ENCODE results near the gene KRTAP6-3. TPM values are rescaled to one million over a fixed set of nuclear protein-coding genes. Genes with fewer than 3 reads are reported as not detected.

The KRTAP6-3 gene
- total and polyA plus RNA-seq, 2 donors (not counting 1 experiment from before 2014, with no cell fraction given): not detected

DNA sequence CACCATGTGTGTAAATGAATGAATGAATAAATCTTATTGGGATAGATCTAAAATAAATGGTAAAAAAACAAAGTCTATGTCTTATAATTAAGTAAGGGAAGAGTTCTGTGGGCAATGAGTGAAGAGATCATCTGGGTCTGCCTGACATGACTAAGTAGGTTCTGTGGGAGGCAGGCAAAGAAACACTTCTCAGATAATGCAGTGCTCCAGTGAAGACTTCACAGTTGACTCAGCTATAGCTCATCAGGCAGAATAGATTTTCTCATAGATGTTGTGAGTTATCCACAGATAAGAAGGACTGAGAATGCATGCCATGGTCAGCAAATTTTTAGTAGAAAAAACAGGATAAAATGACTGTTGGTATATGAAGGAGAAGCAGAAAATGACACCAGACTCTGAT is 14.5 kb upstream of the KRTAP6-3 start:
- no peak overlapping the region for H3K4me3 ChIP-seq (ENCODE audit: control extremely low read depth in 1 of 5, extremely low read depth in 1 of 5, insufficient read depth in 1 of 5, low read depth in 2 of 5, low read length in 4 of 5)
- Mint-ChIP-seq H3K27me3 (no peaks in the 10 kb centered on the region), H3K9me3 (ENCODE audit: insufficient read depth) (peaks cover 5% of the 10 kb centered on the region), H3K4me1 (no peaks in the 10 kb centered on the region), H3K4me3 (no peak overlapping the region), H3K27ac (no peak overlapping the region)
- POLR2A ChIA-PET: no interaction called here
- DNase-seq: no peak
- H3K27ac ChIP-seq (ENCODE audit: low read length in 2 of 2): no peak overlapping the region
- no peaks in the 10 kb centered on the region for H3K36me3 ChIP-seq (replicated peaks in 1 of 2; ENCODE audit: control extremely low read depth in 1 of 2, control insufficient read depth in 1 of 2, extremely low read depth in 1 of 2, insufficient read depth in 2 of 2, low read length in 1 of 2)
- H3K4me1 ChIP-seq (ENCODE audit: control insufficient read depth in 2 of 2, insufficient read depth in 2 of 2, low read length in 2 of 2): no peaks in the 10 kb centered on the region
- H2AFZ ChIP-seq (ENCODE audit: insufficient read depth, low read depth, low read length, poor library complexity, severe bottlenecking): no peak overlapping the region
- H3K9ac ChIP-seq (ENCODE audit: low read length): no peak overlapping the region
- H3K4me2 ChIP-seq (replicated peaks; ENCODE audit: low read depth, low read length, poor library complexity, severe bottlenecking): no peak overlapping the region
- H3K79me2 ChIP-seq (ENCODE audit: control insufficient read depth, insufficient read depth, low read length): no peaks in the 10 kb centered on the region
- TF ChIP-seq, protein P1, sequence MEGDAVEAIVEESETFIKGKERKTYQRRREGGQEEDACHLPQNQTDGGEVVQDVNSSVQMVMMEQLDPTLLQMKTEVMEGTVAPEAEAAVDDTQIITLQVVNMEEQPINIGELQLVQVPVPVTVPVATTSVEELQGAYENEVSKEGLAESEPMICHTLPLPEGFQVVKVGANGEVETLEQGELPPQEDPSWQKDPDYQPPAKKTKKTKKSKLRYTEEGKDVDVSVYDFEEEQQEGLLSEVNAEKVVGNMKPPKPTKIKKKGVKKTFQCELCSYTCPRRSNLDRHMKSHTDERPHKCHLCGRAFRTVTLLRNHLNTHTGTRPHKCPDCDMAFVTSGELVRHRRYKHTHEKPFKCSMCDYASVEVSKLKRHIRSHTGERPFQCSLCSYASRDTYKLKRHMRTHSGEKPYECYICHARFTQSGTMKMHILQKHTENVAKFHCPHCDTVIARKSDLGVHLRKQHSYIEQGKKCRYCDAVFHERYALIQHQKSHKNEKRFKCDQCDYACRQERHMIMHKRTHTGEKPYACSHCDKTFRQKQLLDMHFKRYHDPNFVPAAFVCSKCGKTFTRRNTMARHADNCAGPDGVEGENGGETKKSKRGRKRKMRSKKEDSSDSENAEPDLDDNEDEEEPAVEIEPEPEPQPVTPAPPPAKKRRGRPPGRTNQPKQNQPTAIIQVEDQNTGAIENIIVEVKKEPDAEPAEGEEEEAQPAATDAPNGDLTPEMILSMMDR (IDR thresholded peaks at IDR 0.05): no peak
- TF ChIP-seq EZH2 (IDR thresholded peaks at IDR 0.05; ENCODE audit: borderline replicate concordance, insufficient read depth, low read depth, low read length, poor library complexity, severe bottlenecking): no peak
- no peak for ATAC-seq (ENCODE audit: low read depth)
- intact Hi-C loops (cut with micrococcal nuclease): no loop called here
- no peaks in the 10 kb centered on the region for H3K27me3 ChIP-seq (replicated peaks in 1 of 4; ENCODE audit: control extremely low read depth in 1 of 4, control insufficient read depth in 3 of 4, insufficient read depth in 4 of 4, low read length in 3 of 4)
- H4K20me1 ChIP-seq (ENCODE audit: control insufficient read depth, insufficient read depth, low read length, poor library complexity, severe bottlenecking): no peaks in the 10 kb centered on the region
- no peaks in the 10 kb centered on the region for H3K9me3 ChIP-seq (ENCODE audit: control extremely low read depth in 1 of 3, control insufficient read depth in 2 of 3, insufficient read depth in 1 of 3, low read length in 2 of 3)
- CTCF ChIA-PET: interaction anchor here (0.6 kb wide), 1 partner anchor 508 kb away, joined by 3 read pairs; no protein-coding TSS in a partner anchor

DNA sequence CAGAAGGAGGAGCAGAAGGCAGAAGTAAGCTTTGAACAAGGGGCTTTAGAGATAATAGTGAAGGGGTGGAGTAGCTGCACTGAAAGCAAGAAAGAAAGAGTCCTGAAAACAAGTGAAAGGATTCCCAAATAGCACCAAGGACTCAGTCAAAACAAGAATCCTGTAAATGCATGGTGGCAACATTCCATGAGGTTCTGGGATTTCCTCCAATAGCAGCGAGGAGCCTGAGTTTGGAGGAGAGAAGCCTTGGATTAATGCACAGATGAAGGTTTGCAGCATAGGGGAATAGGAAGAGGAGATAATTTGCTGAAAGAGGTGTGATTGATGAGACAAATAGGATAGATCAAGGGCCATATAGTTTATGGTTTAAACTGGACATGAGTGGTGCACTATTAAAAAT is 12.9 kb upstream of the KRTAP6-3 start:
- H3K36me3 ChIP-seq (replicated peaks in 1 of 2; ENCODE audit: control extremely low read depth in 1 of 2, control insufficient read depth in 1 of 2, extremely low read depth in 1 of 2, insufficient read depth in 2 of 2, low read length in 1 of 2): no peaks in the 10 kb centered on the region
- WGBS (ENCODE audit: insufficient coverage): 75% methylated on average over 1 of the region's 1 CpG
- peaks cover 3% of the 10 kb centered on the region for H3K9me3 Mint-ChIP-seq (ENCODE audit: insufficient read depth)
- no peaks in the 10 kb centered on the region for H3K27me3 Mint-ChIP-seq
- no peak overlapping the region for H3K4me2 ChIP-seq (replicated peaks; ENCODE audit: low read depth, low read length, poor library complexity, severe bottlenecking)
- no peaks in the 10 kb centered on the region for H3K27me3 ChIP-seq (replicated peaks in 1 of 4; ENCODE audit: control extremely low read depth in 1 of 4, control insufficient read depth in 3 of 4, insufficient read depth in 4 of 4, low read length in 3 of 4)
- H3K9me3 ChIP-seq (ENCODE audit: control extremely low read depth in 1 of 3, control insufficient read depth in 2 of 3, insufficient read depth in 1 of 3, low read length in 2 of 3): no peaks in the 10 kb centered on the region
- no peaks in the 10 kb centered on the region for H3K4me1 ChIP-seq (ENCODE audit: control insufficient read depth in 2 of 2, insufficient read depth in 2 of 2, low read length in 2 of 2)
- H3K4me1 Mint-ChIP-seq: no peaks in the 10 kb centered on the region
- H3K4me3 Mint-ChIP-seq: no peak overlapping the region
- no peak overlapping the region for H3K9ac ChIP-seq (ENCODE audit: low read length)
- H3K79me2 ChIP-seq (ENCODE audit: control insufficient read depth, insufficient read depth, low read length): no peaks in the 10 kb centered on the region
- no peak overlapping the region for H2AFZ ChIP-seq (ENCODE audit: insufficient read depth, low read depth, low read length, poor library complexity, severe bottlenecking)
- H4K20me1 ChIP-seq (ENCODE audit: control insufficient read depth, insufficient read depth, low read length, poor library complexity, severe bottlenecking): no peaks in the 10 kb centered on the region
- TF ChIP-seq, protein P1 (IDR thresholded peaks at IDR 0.05): no peak
- TF ChIP-seq EZH2 (IDR thresholded peaks at IDR 0.05; ENCODE audit: borderline replicate concordance, insufficient read depth, low read depth, low read length, poor library complexity, severe bottlenecking): no peak
- ChIA-PET CTCF (no interaction called here), POLR2A (no interaction called here)
- no peak overlapping the region for H3K27ac Mint-ChIP-seq
- H3K4me3 ChIP-seq (ENCODE audit: control extremely low read depth in 1 of 5, extremely low read depth in 1 of 5, insufficient read depth in 1 of 5, low read depth in 2 of 5, low read length in 4 of 5): no peak overlapping the region
- DNase-seq: no peak
- intact Hi-C loops (cut with micrococcal nuclease): no loop called here
- no peak for ATAC-seq (ENCODE audit: low read depth)
- no peak overlapping the region for H3K27ac ChIP-seq (ENCODE audit: low read length in 2 of 2)

Measured in B cell (primary cell).